ENCODE results near the gene MC5R.

- no peak for TF ChIP-seq ELF4 (IDR thresholded peaks at IDR 0.05)
- no peak for TF ChIP-seq LEF1 (IDR thresholded peaks at IDR 0.05; ENCODE audit: borderline replicate concordance)
- TF ChIP-seq SUZ12 (IDR thresholded peaks at IDR 0.05) = no peak
- no peak for TF ChIP-seq FOXA1 (IDR thresholded peaks at IDR 0.05)
- TF ChIP-seq CTBP1 (IDR thresholded peaks at IDR 0.05; ENCODE audit: borderline replicate concordance) = no peak
- no peak for TF ChIP-seq HDGF (IDR thresholded peaks at IDR 0.05; ENCODE audit: borderline replicate concordance)
- TF ChIP-seq FOXM1 (IDR thresholded peaks at IDR 0.05; ENCODE audit: borderline replicate concordance) = no peak
- TF ChIP-seq SP1 (IDR thresholded peaks at IDR 0.05) = no peak
- no peak for TF ChIP-seq ZNF384 (IDR thresholded peaks at IDR 0.05)
These were observed 19.6 kb upstream of the MC5R start for GRCh38 chr18:13804305-13804704.

All from HEK293T (cell line).